ENCODE measurements around the gene PSMA8. TPM values are rescaled to one million over a fixed set of nuclear protein-coding genes. Genes with fewer than 3 reads are reported as not detected.
A peak's percentile ranks its signal among the peaks of the same experiment; 100 is the strongest.

The PSMA8 gene
- total RNA-seq, 1 experiment from 2014 or later, result not detected

GRCh38 chr18:26089293-26090129, 44.2 kb upstream of the PSMA8 start:
- POLR2A ChIA-PET, result no interaction called here
- CTCF ChIA-PET, result no interaction called here
- TF ChIP-seq NR3C1 (CRISPR knock-in tag; conservative IDR thresholded peaks at IDR 0.05; ENCODE audit: low read depth) (no peak), ATF2 (CRISPR knock-in tag; IDR thresholded peaks at IDR 0.05; ENCODE audit: borderline replicate concordance, low read depth) (no peak), MLX (CRISPR knock-in tag; IDR thresholded peaks at IDR 0.05) (no peak), ZNF416 (CRISPR knock-in tag; IDR thresholded peaks at IDR 0.05) (no peak), TEAD1 (CRISPR knock-in tag; IDR thresholded peaks at IDR 0.05) (no peak), FOXJ3 (CRISPR knock-in tag; IDR thresholded peaks at IDR 0.05; ENCODE audit: borderline replicate concordance) (no peak), ARID4B (CRISPR knock-in tag; IDR thresholded peaks at IDR 0.05; ENCODE audit: borderline replicate concordance) (no peak), NFE2L1 (CRISPR knock-in tag; IDR thresholded peaks at IDR 0.05) (no peak), STAT6 (CRISPR knock-in tag; conservative IDR thresholded peaks at IDR 0.05; ENCODE audit: low read depth) (no peak)
- no peak overlapping the region; the same call in 1 of the 2 replicates for H3K27ac Mint-ChIP-seq
- H3K9me3 Mint-ChIP-seq, result no peaks in the 10 kb centered on the region
- H3K4me3 Mint-ChIP-seq, result peak overlapping the region; percentile 98
- peaks cover 25% of the 10 kb centered on the region for H3K4me1 Mint-ChIP-seq
- no peak for DNase-seq (ENCODE audit: low spot score)
- no peaks in the 10 kb centered on the region for H3K27me3 Mint-ChIP-seq (ENCODE audit: low read depth)
- peak; percentile 3 for ATAC-seq
- peaks cover 15% of the 10 kb centered on the region for H3K36me3 Mint-ChIP-seq

DNA sequence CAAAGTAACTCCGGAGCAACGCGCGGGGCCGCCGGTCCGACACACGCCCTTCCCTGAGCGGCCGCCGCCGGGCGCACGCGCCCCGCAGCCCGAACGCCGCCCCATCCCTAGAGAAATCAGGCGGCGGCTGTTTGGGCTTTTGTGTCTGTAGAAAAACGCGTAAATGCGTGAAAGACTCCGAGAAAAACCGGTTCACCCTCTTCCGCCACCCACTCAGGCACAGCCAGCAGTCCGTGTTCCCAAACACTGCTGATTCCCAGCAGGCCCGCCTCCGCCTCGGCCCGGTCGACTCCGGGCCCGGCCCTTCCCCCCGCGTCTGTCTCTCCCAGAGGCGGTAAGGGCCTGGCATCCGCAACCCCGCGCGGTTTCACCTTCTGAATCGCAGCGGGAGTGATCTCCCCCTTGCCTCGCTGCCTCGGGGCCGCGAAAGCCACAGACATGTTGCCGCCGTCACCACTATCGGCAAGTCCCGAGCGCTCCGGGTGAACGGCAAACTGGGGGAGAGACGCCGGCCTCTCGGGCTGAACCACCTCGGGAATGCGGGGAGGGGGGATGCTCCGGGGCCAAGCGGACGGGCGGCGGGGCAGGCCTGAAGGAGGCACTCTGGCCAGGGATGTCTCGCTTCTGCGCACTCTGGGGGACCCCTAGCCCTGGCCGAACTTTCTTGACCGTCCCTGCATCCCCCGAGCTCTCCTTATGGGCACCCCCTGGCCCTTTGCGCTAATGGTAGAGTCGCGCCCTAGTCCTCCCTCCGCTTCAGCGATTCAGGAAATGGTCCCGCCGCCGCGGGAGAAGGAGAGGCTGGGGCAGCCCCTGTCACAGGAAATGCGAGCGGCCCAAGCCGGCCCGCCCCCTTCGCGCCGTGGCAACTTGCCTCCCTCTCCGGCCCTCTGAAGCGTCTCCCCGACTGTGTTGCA, 43.3 kb upstream of the PSMA8 start, which contains the start of gene SS18:
TSS of gene SS18 (minus strand) at position 484 of the 917 bp plus-strand sequence. CDS start at position 440, 44 bp downstream.
- Mint-ChIP-seq H3K36me3 (peaks cover 6% of the 10 kb centered on the region), H3K27ac (peak within 1 kb of the TSS; percentile 97), H3K4me3 (peak within 1 kb of the TSS; percentile 98), H3K9me3 (no peaks in the 10 kb centered on the region), H3K27me3 (ENCODE audit: low read depth) (no peaks in the 10 kb centered on the region), H3K4me1 (peaks cover 25% of the 10 kb centered on the region)
- ATAC-seq (peak; percentile 92), DNase-seq (ENCODE audit: low spot score) (peak; percentile 91)
- POLR2A ChIA-PET, result interaction anchor here (0.6 kb wide), 1 partner anchor 275 kb away, joined by 13 read pairs; no protein-coding TSS in a partner anchor
- CTCF ChIA-PET, result interaction anchor here (1.0 kb wide), 1 partner anchor 217 kb away, joined by 3 read pairs; no protein-coding TSS in a partner anchor
- TF ChIP-seq HMGXB4 (CRISPR knock-in tag; IDR thresholded peaks at IDR 0.05) (peak; percentile 97), ZNF263 (CRISPR knock-in tag; IDR thresholded peaks at IDR 0.05; ENCODE audit: low read depth) (peak; percentile 24; the same call in 1 of the 2 replicates), CREB1 (CRISPR knock-in tag; IDR thresholded peaks at IDR 0.05) (no peak), ZBTB43 (CRISPR knock-in tag; IDR thresholded peaks at IDR 0.05) (0 out of 2 replicates have a peak, but pooled peaks have one; percentile 17)
